ENCODE data around the gene AP4E1. TPM values are rescaled to one million over a fixed set of nuclear protein-coding genes. Genes with fewer than 3 reads are reported as not detected.

The AP4E1 gene
- total RNA-seq, 1 donor from 2014 or later: 7.1 TPM

- DNase-seq: no peak
- intact Hi-C loops (cut with micrococcal nuclease): no loop called here
- ATAC-seq: peak; percentile 32
Measured at GRCh38 chr15:51049081-51049480, 140.6 kb downstream of the AP4E1 start.

- ATAC-seq: peak; percentile 89
- intact Hi-C loops (cut with micrococcal nuclease): no loop called here
- DNase-seq: peak; percentile 78
Measured at GRCh38 chr15:51051776-51052175, 143.3 kb downstream of the AP4E1 start.

- intact Hi-C loops (cut with micrococcal nuclease): no loop called here
- no peak for ATAC-seq
- no peak for DNase-seq
Measured at GRCh38 chr15:51053571-51053970, 145.1 kb downstream of the AP4E1 start.

GRCh38 chr15:51054535-51054934 lies 146.1 kb downstream of the AP4E1 start:
- intact Hi-C loops (cut with micrococcal nuclease): no loop called here
- ATAC-seq: no peak
- no peak for DNase-seq

Other genes with a start within 250 kb of the AP4E1 start
- gene TRPM7, start 221.9 kb upstream of the AP4E1 start, total RNA-seq: 31.4 TPM
- gene SPPL2A, start 143.0 kb upstream of the AP4E1 start, total RNA-seq: 97.4 TPM
- gene TNFAIP8L3, start 186.2 kb downstream of the AP4E1 start, total RNA-seq: 4.9 TPM